BLaER1 (cell line): ENCODE data around the gene RNPS1.
A peak's percentile ranks its signal among the peaks of the same experiment; 100 is the strongest.

Experiments
- H3K27ac ChIP-seq: shearing (Covaris generic); formaldehyde crosslinking; 2 replicates; pipeline ENCODE4 v1.8.1; 2022
- H3K27me3 ChIP-seq: shearing (Covaris generic); formaldehyde crosslinking; 2 replicates; pipeline ENCODE4 v1.8.1; 2022
- H3K36me3 ChIP-seq: shearing (Covaris generic); formaldehyde crosslinking; 2 replicates; pipeline ENCODE4 v1.8.1; 2022
- H3K4me1 ChIP-seq: shearing (Covaris generic); formaldehyde crosslinking; 2 replicates; pipeline ENCODE4 v1.8.1; 2022
- H3K4me2 ChIP-seq: shearing (Covaris generic); formaldehyde crosslinking; 2 replicates; pipeline ENCODE4 v1.8.1; 2022
- H3K4me3 ChIP-seq: shearing (Covaris generic); formaldehyde crosslinking; 2 replicates; pipeline ENCODE4 v1.8.1; 2022
- H3K9ac ChIP-seq: shearing (Covaris generic); formaldehyde crosslinking; 2 replicates; pipeline ENCODE4 v1.8.1; 2022
- H3K9me3 ChIP-seq: shearing (Covaris generic); formaldehyde crosslinking; 2 replicates; pipeline ENCODE4 v1.8.1; 2022
- H4K20me1 ChIP-seq: shearing (Covaris generic); formaldehyde crosslinking; 2 replicates; pipeline ENCODE4 v1.8.1; 2022
- Cebpa-rat ChIP-seq: shearing (Covaris generic); IDR thresholded peaks from 2 replicates; pipeline ENCODE4 v1.8.1; 2022

Gene RNPS1

GRCh38 chr16:2216330-2216729 is 51.6 kb downstream of the RNPS1 start:
- Histone ChIP-seq H3K27me3 (no peaks in the 10 kb centered on the region), H3K4me2 (peak overlapping the region; percentile 84; the same call in 1 of the 2 replicates), H3K36me3 (peaks cover 17% of the 10 kb centered on the region), H3K9ac (no peak overlapping the region), H3K9me3 (no peaks in the 10 kb centered on the region), H4K20me1 (peaks cover 23% of the 10 kb centered on the region), H3K4me3 (no peak overlapping the region), H3K27ac (no peak overlapping the region), H3K4me1 (peaks cover 28% of the 10 kb centered on the region)
- no peak for TF ChIP-seq Cebpa-rat

GRCh38 chr16:2214719-2214968 is 53.3 kb downstream of the RNPS1 start, which contains the start of gene PGP:
PGP (minus strand) TSS chr16:2214840; CDS start chr16:2214777, 63 bp downstream.
- H3K27me3 ChIP-seq, result no peaks in the 10 kb centered on the region
- H3K27ac ChIP-seq, result peak within 1 kb of the TSS; percentile 87
- TF ChIP-seq Cebpa-rat, result no peak
- peak within 1 kb of the TSS; percentile 99 for H3K4me2 ChIP-seq
- peak within 1 kb of the TSS; percentile 85 for H3K9ac ChIP-seq
- H3K9me3 ChIP-seq, result no peaks in the 10 kb centered on the region
- H3K4me3 ChIP-seq, result peak within 1 kb of the TSS; percentile 85
- H3K4me1 ChIP-seq, result peaks cover 28% of the 10 kb centered on the region
- H3K36me3 ChIP-seq, result peaks cover 33% of the 10 kb centered on the region
- peaks cover 39% of the 10 kb centered on the region for H4K20me1 ChIP-seq

GRCh38 chr16:2213817-2214718 is 53.9 kb downstream of the RNPS1 start:
- Histone ChIP-seq H3K4me1 (peaks cover 28% of the 10 kb centered on the region), H3K27me3 (no peaks in the 10 kb centered on the region)
- TF ChIP-seq Cebpa-rat, result no peak

GRCh38 chr16:2212362-2213324 is 55.3 kb downstream of the RNPS1 start:
- Histone ChIP-seq H3K9me3 (no peaks in the 10 kb centered on the region), H3K27me3 (no peaks in the 10 kb centered on the region), H3K4me3 (peak overlapping the region; percentile 85), H3K9ac (peak overlapping the region; percentile 85), H3K36me3 (peaks cover 53% of the 10 kb centered on the region), H3K27ac (no peak overlapping the region), H3K4me2 (peak overlapping the region; percentile 99), H4K20me1 (peaks cover 47% of the 10 kb centered on the region), H3K4me1 (peaks cover 28% of the 10 kb centered on the region)
- no peak for TF ChIP-seq Cebpa-rat

More at GRCh38 chr16:2213817-2214718, 53.9 kb downstream of the RNPS1 start:
- Histone ChIP-seq H3K36me3 (peaks cover 39% of the 10 kb centered on the region), H3K9me3 (no peaks in the 10 kb centered on the region), H3K4me2 (peak overlapping the region; percentile 99), H4K20me1 (peaks cover 45% of the 10 kb centered on the region), H3K9ac (peak overlapping the region; percentile 85), H3K4me3 (peak overlapping the region; percentile 85), H3K27ac (peak overlapping the region; percentile 78)

GRCh38 chr16:2211923-2212347 is 56.0 kb downstream of the RNPS1 start:
- Histone ChIP-seq H3K27ac (no peak overlapping the region), H3K9ac (peak overlapping the region; percentile 85; the same call in 1 of the 2 replicates), H3K4me2 (peak overlapping the region; percentile 99), H3K4me3 (no peak overlapping the region), H3K9me3 (no peaks in the 10 kb centered on the region), H3K36me3 (peaks cover 60% of the 10 kb centered on the region), H3K27me3 (no peaks in the 10 kb centered on the region), H4K20me1 (peaks cover 47% of the 10 kb centered on the region), H3K4me1 (peaks cover 32% of the 10 kb centered on the region)
- no peak for TF ChIP-seq Cebpa-rat

- no peak within 1 kb of the TSS for H3K4me3 ChIP-seq
Observed at GRCh38 chr16:2210386-2211365, 57.2 kb downstream of the RNPS1 start, which contains the start of gene BRICD5. BRICD5 (minus strand) TSS chr16:2210863; CDS start chr16:2210833, 30 bp downstream.

GRCh38 chr16:2210009-2210332 is 58.0 kb downstream of the RNPS1 start:
- Histone ChIP-seq H3K9me3 (no peaks in the 10 kb centered on the region), H3K27ac (no peak overlapping the region), H4K20me1 (peaks cover 47% of the 10 kb centered on the region), H3K4me2 (no peak overlapping the region), H3K27me3 (no peaks in the 10 kb centered on the region), H3K36me3 (peaks cover 63% of the 10 kb centered on the region), H3K9ac (no peak overlapping the region), H3K4me1 (peaks cover 36% of the 10 kb centered on the region), H3K4me3 (no peak overlapping the region)
- no peak for TF ChIP-seq Cebpa-rat

More at GRCh38 chr16:2210386-2211365, 57.2 kb downstream of the RNPS1 start, which contains the start of gene BRICD5:
- TF ChIP-seq Cebpa-rat, result no peak
- Histone ChIP-seq H3K9me3 (no peaks in the 10 kb centered on the region), H3K27ac (no peak within 1 kb of the TSS), H3K9ac (0 out of 2 replicates have a peak within 1 kb of the TSS, but pooled peaks have one; percentile 85), H3K4me2 (no peak within 1 kb of the TSS), H3K36me3 (peaks cover 63% of the 10 kb centered on the region), H3K4me1 (peaks cover 38% of the 10 kb centered on the region), H4K20me1 (peaks cover 47% of the 10 kb centered on the region), H3K27me3 (no peaks in the 10 kb centered on the region)

GRCh38 chr16:2209258-2210008 is 58.5 kb downstream of the RNPS1 start:
- Histone ChIP-seq H3K27ac (no peak overlapping the region), H3K9ac (no peak overlapping the region; the same call in 1 of the 2 replicates), H3K27me3 (no peaks in the 10 kb centered on the region), H3K36me3 (peaks cover 63% of the 10 kb centered on the region), H3K4me1 (peaks cover 41% of the 10 kb centered on the region), H4K20me1 (peaks cover 47% of the 10 kb centered on the region), H3K9me3 (no peaks in the 10 kb centered on the region), H3K4me3 (no peak overlapping the region), H3K4me2 (no peak overlapping the region)
- TF ChIP-seq Cebpa-rat, result no peak
